Motor neuron (in vitro differentiated cells): ENCODE data around the gene LRP1. TPM values are rescaled to one million over a fixed set of nuclear protein-coding genes. Genes with fewer than 3 reads are reported as not detected.
"Not testable (repeated sequence)": the region's sequence is repeated elsewhere in the genome, so short reads cannot be mapped to it uniquely, and the experiment has no call there.

ENCODE experiments used
- ATAC-seq, 8 experiments: fragments of 200-7000 bp; cut with Tn5 transposase; replicated peaks in 6 of 8; 2 replicates each; pipeline ENCODE4 v1.8.0; 2021; ENCODE audit warnings: mild to moderate bottlenecking in 8 of 8, moderate library complexity in 8 of 8
- H3K27ac ChIP-seq, 2 donors: fragments of 250-450 bp; sonication (Bioruptor Pico); 2 replicates each; pipeline ENCODE4 v1.9.0; 2021; ENCODE audit warnings: antibody characterized with exemption in 2 of 2, mild to moderate bottlenecking in 2 of 2, moderate library complexity in 1 of 2
- H3K4me1 ChIP-seq, 2 donors: fragments of 250-450 bp; sonication (Bioruptor Pico); replicated peaks in 1 of 2; 2 replicates each; pipeline ENCODE4 v1.6.1; 2021; ENCODE audit warnings: antibody characterized with exemption in 2 of 2, mild to moderate bottlenecking in 2 of 2, moderate library complexity in 1 of 2
- H3K4me3 ChIP-seq, 5 donors: fragments of 250-450 bp; sonication (Bioruptor Pico); 2 replicates each; pipeline ENCODE4 v1.9.0; 2021; ENCODE audit warnings: antibody characterized with exemption in 5 of 5, mild to moderate bottlenecking in 5 of 5, moderate library complexity in 4 of 5
- WGBS, 10 experiments: fragments of 450-650 bp; shearing (Covaris generic); methylation state at CpG; one replicate each; pipeline ENCODE4 v1.0.0; 2022; 5-methylcytosine and 5-hydroxymethylcytosine counted together
- in situ Hi-C, 9 experiments: fragments of 400-800 bp; cut with MboI; loops; one replicate each; pipeline ENCODE4 v1.15.0; 2021; ENCODE audit warnings: low sequenced_read_pairs in 9 of 9, low pct_unique_long_range_greater_than_20kb in 2 of 9; ENCODE audit not compliant: unreplicated experiment in 9 of 9
- total RNA-seq, 8 experiments: library from RNA; unstranded; fragments of 300-600 nt; gene quantifications; 2 replicates each; pipeline versions ENCODE4 v1.2.3 to v1.2.4, GENCODE V29; 2022

LRP1 gene
- total RNA-seq, 8 experiments from 2014 or later, result 36.6 to 182 (median 55.3) TPM

DNA sequence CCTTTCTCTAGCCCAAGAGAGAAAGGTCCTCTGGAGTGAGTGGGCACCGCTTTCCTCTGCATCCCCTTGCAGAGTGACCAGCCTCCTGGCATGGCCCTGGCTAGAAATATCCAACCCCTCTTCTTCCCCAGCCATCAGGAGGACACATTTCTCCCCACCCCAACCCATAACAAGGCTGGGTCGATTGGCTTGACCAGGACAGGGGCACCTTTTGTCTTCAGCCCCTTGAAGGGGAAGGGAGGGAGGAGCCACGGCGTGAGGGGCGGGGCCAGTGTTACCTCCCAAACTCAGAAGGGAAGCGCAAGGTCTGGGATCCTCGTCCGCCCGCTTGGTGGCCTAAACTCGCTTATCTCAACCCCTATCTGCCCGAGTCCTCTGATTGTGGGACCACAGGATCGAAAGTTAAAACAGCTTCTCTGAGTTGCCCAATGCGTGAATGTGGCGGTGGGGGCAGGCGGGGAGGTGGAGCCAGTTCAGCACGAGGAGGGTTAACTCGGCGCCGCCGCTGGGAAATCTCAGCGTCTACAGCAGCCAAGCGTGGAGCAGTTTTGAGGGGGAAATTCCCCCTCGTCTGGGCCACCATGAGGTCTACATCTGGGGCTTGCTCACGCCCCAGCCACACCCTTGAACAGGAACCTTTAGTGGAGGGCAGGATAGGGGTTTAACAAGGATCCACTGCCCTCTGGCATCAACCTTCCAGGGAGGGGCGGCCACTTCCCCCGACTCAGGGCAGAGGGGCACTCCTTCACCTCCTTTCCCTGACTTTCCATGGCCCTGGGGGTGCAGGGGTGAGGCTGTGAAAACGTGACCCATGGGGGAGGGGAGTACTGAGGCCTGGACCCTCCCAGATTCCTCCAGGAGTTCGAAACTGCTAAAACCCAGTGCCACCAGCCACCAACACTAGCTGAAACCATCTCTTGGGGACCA lies 17.9 kb upstream of the LRP1 start:
- Histone ChIP-seq H3K27ac (peak overlapping the region in 1 of 2 donors; percentile 88), H3K4me3 (peak overlapping the region in 4 of 5 donors; percentile 9 to 31 (median 22)), H3K4me1 (peaks cover 21 to 25% of the 10 kb centered on the region in 2 donors)
- ATAC-seq, result peak in 3 of 8 experiments; percentile 6 to 33 (median 8)
- in situ Hi-C loops, result loop anchor here in 1 of 9 experiments (5.0 kb wide), 1 partner anchor 38 kb away; no protein-coding TSS in a partner anchor
- 0% methylated on average over 1 to 2 of the region's 28 CpGs; no CpG with 5 or more reads in 8 of the 10 experiments for WGBS, 10 experiments

DNA sequence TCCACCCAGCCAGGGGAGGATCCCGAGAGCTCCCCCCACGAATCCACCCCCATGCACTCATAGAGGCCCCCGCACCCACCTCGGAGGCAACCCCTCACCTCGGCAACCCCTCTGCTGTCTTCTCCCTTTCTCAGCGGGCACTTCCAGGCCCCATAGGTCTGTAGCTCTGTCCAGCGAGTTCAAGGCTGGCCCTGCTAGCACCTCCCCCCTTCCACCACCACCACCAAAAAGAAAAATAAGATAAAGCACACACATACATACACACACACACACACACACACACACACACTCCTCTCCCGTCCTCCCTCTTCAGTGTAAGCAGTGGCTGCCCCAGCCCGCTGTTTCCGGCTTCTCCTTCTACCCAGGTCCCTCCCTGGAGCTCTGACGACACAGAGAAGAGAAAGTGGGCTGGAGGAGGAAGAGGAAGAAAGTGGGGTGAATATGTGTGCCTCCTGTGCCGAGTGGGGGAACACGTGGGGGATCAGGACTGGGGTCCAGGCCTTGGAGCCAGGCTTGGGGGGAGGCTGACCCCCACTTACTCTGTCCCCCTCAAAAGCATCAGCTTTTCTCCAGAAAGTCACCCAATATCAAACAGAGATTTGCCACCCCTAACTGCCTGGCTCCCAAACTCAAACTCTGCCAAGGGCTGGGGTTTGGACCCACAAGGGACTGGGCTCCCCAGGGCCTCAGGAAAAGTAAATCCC lies 17.1 kb upstream of the LRP1 start, which contains the start of gene STAT6:
STAT6 (minus strand) TSS at position 332 of the 704 bp plus-strand sequence. CDS start 3,084 bp downstream, outside the sequence.
- Histone ChIP-seq H3K4me3 (peak within 1 kb of the TSS; percentile 5 to 31 (median 20)), H3K27ac (peak within 1 kb of the TSS; percentile 66 to 88), H3K4me1 (peaks cover 21 to 25% of the 10 kb centered on the region in 2 donors)
- WGBS, 10 experiments, result 0% methylated on average over 3 of the region's 13 CpGs; no CpG with 5 or more reads in 9 of the 10 experiments
- in situ Hi-C loops, result loop anchor here in 1 of 9 experiments (5.0 kb wide), 1 partner anchor 39 kb away; no protein-coding TSS in a partner anchor
- ATAC-seq, result peak; percentile 38 to 66 (median 48)

DNA sequence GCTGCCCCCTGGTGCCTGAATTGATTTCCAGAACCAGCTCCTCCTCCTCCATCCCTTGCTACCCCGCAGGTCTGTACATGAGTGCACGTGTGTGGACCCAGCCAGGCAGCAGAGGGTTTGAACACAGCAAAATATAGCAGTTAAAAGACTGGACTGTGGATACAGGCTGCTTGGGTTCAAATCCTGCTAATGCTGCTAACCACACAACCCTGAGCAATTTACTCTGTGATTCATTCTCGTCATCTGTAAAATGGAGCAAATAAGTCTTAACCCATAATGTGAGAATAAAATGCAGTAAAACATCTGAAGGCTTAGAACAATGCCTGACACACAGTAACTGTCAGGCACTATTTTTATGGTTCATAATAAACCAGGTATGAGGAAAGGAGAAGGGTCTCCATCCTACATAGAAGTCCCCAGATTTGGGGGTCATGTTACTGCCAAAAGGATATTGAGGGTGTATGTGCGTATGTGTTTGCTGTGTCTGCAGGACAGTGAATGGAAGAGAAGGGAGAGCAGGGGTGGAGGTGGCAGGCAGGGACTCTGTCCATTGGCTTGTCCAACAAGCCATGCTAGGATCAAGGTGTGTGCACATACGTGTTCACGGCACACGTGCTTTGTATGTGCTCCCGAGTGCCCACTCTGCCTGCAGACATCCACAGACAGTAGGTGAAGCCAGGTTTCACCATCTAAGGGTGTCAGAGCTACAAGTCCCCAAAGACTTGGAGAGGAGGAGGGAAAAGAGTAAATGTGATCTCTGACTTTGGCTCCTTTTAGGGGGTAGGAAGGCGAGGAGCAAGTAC lies 15.6 kb upstream of the LRP1 start:
- in situ Hi-C loops, result loop anchor here in 1 of 9 experiments (5.0 kb wide), 1 partner anchor 40 kb away; no protein-coding TSS in a partner anchor
- peak overlapping the region in 3 of 5 donors; percentile 17 to 31 (median 28) for H3K4me3 ChIP-seq
- no peak overlapping the region for H3K27ac ChIP-seq
- ATAC-seq, result peak in 2 of 8 experiments; percentile 42 to 48
- H3K4me1 ChIP-seq, result peaks cover 21 to 25% of the 10 kb centered on the region in 2 donors
- 27 to 100% (median 74%) methylated on average over 1 to 9 of the region's 9 CpGs; no CpG with 5 or more reads in 1 of the 10 experiments for WGBS, 10 experiments

DNA sequence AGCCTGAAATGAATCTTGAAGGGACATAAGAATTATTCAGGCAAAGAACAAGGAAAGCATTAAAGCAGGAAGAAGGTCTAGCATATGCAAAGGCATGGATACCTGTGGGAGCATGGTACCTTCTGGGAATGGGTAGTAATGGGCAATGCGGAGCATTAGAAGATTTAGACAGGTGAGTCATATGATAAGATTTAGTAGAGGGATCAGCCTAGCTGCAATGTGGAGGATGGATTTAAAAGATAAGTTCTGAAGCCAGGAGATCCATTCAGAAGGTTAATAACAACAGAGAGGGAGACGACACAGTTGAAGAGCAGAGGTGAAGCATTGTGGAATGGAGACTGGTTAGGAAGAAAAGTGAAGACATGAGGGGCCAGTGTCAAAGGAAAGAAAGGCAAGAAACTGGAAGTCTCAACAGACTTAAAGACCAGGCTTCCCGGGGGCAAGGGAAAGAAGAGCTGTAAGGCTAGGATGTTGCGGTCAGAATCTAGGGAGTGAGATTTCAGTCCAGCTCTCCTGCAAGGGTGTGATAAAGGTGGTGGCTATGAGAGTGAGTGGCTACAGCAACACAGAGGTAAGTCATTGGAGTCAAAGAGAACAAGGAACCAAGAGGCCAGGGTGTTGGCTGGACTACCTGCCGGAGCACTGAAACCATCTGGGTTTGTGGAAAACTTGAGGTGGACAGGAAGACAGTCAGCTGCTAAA lies 11.6 kb upstream of the LRP1 start:
- 20 to 100% (median 80%) methylated on average over 1 to 5 of the region's 5 CpGs; no CpG with 5 or more reads in 1 of the 10 experiments for WGBS, 10 experiments
- in situ Hi-C loops, result no loop called here
- Histone ChIP-seq H3K4me3 (no peak overlapping the region), H3K4me1 (peaks cover 3 to 5% of the 10 kb centered on the region in 2 donors), H3K27ac (no peak overlapping the region)
- no peak for ATAC-seq

DNA sequence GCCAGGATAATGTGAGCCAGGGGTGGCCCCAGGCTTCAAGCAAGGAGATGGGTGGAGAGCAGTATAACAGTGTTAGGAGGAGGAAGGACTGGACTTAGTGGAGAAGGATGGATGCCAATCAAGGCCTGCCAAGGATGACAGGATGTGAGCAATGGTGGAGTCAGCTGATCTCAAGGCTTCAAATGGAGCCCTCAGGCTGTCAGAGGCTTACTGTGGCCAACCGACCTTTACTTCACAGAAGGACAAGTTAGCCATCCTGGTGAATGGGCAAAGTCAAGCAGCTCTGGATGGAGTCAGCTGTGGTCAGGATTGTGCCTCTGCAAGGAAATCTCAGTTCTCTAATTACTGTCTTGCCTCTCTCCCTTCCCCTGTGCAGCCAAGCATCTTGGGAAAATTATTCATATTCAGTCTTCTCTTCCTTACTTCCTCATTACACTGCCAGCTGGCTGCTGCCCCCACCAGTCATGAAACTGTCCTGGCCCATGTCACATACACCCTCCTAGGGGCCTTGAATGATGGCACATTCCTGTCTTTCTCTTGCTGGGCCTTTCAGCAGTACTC lies 9.5 kb upstream of the LRP1 start:
- no peak overlapping the region for H3K4me3 ChIP-seq
- in situ Hi-C loops, result no loop called here
- H3K27ac ChIP-seq, result no peak overlapping the region
- ATAC-seq, result peak in 4 of 8 experiments; percentile 16 to 58 (median 40)
- H3K4me1 ChIP-seq, result no peaks in the 10 kb centered on the region
- WGBS, 10 experiments, result 50 to 80% (median 63%) methylated on average over 1 of the region's 1 CpG; no CpG with 5 or more reads in 5 of the 10 experiments

DNA sequence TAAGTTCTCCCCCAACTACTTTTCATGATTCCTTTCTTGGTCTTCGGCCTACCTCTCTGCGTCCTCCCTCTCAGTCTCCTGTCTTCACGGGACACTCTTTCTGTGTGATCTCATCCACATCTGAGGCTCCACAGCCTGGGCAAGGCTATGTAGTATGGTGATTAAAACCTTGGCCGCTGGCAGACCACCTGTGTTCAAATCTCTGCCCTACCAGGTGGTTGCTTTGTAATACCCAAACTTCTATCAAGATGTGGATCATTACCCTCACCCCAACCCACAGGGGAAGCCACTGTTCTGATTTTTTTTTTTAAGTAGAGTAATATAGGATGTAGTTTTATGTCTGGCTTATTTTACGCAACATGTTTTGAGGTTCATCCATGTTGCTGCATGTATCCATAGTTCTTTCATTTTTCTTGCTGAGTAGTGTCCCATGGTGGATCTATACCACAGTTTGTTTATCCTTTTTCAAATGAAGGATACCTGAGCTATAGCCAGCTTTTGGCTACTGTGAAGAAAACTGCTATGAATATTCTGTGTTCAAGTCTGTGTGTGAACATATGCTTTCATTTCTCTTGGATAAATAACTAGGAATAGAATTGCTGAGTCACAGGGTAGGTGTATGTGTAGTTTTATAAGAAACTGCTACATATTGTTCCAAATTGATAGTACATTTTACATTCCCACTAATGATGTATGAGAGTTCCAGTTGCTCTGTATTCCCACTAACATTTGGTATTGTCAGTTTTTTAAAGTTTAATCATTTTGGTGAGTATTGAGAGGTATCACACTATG lies 8.8 kb upstream of the LRP1 start:
- peak in 2 of 8 experiments; percentile 46 to 58 for ATAC-seq
- WGBS, 10 experiments, result 64 to 100% (median 93%) methylated on average over 1 to 4 of the region's 5 CpGs
- in situ Hi-C loops, result loop anchor here in 3 of 9 experiments (10.0 kb wide), 2 partner anchors 55 to 65 kb away; no protein-coding TSS in a partner anchor
- Histone ChIP-seq H3K27ac (no peak overlapping the region), H3K4me3 (no peak overlapping the region), H3K4me1 (no peaks in the 10 kb centered on the region)

DNA sequence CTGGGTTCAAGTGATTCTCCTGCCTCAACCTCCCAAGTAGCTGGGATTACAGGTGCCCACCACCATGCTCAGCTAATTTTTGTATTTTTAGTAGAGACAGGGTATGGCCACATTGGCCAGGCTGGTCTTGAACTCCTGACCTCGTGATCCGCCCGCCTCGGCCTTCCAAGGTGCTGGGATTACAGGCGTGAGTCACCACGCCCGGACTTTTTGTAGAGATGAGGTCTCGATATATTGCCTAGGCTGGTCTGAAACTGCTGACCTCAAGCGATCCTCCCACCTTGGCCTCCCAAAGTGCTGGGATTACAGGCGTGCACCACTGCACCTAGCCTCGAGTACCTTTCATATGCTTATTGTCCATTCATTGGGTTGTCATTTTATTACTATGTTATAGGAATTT lies 7.6 kb upstream of the LRP1 start:
- not testable (repeated sequence) for H3K4me1 ChIP-seq, H3K27ac ChIP-seq, ATAC-seq, H3K4me3 ChIP-seq
- WGBS, 10 experiments, result 20 to 100% (median 88%) methylated on average over 1 to 10 of the region's 11 CpGs
- in situ Hi-C loops, result loop anchor here in 3 of 9 experiments (10.0 kb wide), 2 partner anchors 54 to 64 kb away; no protein-coding TSS in a partner anchor

DNA sequence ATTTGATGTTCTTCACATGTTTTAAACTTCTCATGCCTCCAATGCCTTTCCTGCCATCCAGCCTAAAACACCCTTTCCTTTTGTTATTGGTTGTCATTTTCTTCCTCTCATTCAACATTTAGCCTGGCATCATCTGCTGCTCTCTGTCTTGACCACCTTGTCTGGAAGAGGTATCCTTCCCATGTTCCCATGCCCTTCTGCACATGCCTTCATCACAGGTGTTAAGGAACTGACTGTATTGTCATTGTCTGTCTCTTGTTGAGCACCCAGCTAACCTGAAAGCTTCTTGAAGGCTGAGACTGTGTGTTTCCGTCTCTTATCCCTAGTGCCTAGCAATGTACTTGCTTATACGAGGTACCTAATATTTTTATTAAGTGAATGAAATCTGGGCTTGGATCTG lies 4.5 kb upstream of the LRP1 start:
- in situ Hi-C loops, result loop anchor here in 3 of 9 experiments (10.0 kb wide), 2 partner anchors 51 to 61 kb away; no protein-coding TSS in a partner anchor
- ATAC-seq, result no peak
- WGBS, 10 experiments, result 0 to 80% (median 50%) methylated on average over 1 to 2 of the region's 2 CpGs; no CpG with 5 or more reads in 3 of the 10 experiments
- Histone ChIP-seq H3K4me3 (no peak overlapping the region), H3K27ac (no peak overlapping the region), H3K4me1 (peaks cover 5 to 6% of the 10 kb centered on the region in 2 donors)

DNA sequence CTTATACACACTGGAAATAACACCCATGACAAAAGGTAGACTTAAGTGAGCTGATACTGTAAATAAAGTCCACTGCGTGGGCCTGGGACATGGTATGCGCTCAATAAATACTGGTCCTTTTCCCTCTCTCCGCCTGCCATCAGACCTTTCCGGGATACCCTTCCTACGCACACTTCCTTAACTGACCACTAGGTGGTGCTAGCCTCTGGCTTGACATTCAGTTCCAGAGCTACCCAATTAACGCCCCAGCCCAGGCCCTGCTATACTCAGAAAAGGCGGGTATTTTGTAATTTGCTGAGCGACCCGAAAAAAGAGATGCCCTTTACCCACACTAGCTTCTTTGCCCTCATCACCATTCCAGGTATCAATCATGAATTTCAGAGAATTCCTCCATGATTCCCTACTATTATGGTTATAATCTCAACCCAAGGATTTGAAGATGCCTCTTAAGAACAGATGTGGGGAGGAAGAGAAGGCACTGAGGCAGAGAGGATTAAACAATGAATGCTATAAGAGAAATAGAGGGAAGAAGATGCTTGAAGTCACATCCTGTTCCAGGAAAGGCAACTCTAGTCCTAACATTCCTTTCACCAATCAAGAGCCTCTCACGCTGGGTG lies 3.9 kb upstream of the LRP1 start:
- peaks cover 5 to 6% of the 10 kb centered on the region in 2 donors for H3K4me1 ChIP-seq
- H3K27ac ChIP-seq, result no peak overlapping the region
- no peak overlapping the region for H3K4me3 ChIP-seq
- peak in 3 of 8 experiments; percentile 11 to 43 (median 12) for ATAC-seq
- 0 to 33% (median 20%) methylated on average over 1 to 7 of the region's 10 CpGs; no CpG with 5 or more reads in 5 of the 10 experiments for WGBS, 10 experiments
- in situ Hi-C loops, result loop anchor here in 3 of 9 experiments (10.0 kb wide), 2 partner anchors 50 to 60 kb away; no protein-coding TSS in a partner anchor

DNA sequence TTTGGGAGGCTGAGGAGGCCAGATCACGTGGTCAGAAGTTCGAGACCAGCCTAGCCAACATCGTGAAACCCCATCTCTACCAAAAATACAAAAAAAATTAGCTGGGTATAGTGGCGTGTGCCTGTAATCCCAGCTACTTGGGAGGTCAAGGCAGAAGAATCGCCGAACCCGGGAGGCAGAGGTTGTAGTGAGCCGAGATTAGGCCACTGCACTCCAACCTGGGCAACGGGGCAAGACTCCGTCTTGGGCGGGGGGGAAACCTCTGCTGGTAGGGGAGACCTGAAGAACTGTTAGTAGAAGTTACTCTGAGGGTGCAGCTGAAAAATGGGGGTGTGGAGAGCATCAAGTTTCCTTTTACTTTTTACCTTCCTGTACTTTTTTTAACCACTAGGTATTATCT lies 2.2 kb upstream of the LRP1 start:
- in situ Hi-C loops, result loop anchor here in 3 of 9 experiments (10.0 kb wide), 2 partner anchors 49 to 59 kb away; no protein-coding TSS in a partner anchor
- ATAC-seq, result no peak
- Histone ChIP-seq H3K4me1 (peaks cover 18 to 20% of the 10 kb centered on the region in 2 donors), H3K27ac (no peak overlapping the region), H3K4me3 (no peak overlapping the region)
- WGBS, 10 experiments, result 76 to 100% (median 92%) methylated on average over 1 to 10 of the region's 11 CpGs; no CpG with 5 or more reads in 4 of the 10 experiments
